AG04450 (cell line): ENCODE results near the gene LETM1. TPM values are rescaled to one million over a fixed set of nuclear protein-coding genes. Genes with fewer than 3 reads are reported as not detected.
A peak's percentile ranks its signal among the peaks of the same experiment; 100 is the strongest.

ENCODE experiments used
- CTCF ChIA-PET: fragments of 300-600, 350-600 bp; formaldehyde crosslinking; extraction: SDS; loops from one replicate; lab custom pipeline; 2022; ENCODE audit warnings: antibody characterized with exemption, inconsistent platforms; lab: Charles Lee
- POLR2A ChIA-PET: fragments of 350-600 bp; formaldehyde crosslinking; extraction: SDS; loops from one replicate; lab custom pipeline; 2021; ENCODE audit warnings: antibody characterized with exemption, inconsistent platforms; lab: Yijun Ruan, JAX
- DNase-seq: peaks from one replicate; pipeline ENCODE4 v3.0.0-alpha.2; 2011; ENCODE audit warnings: low read depth, low spot score
- H3K27ac ChIP-seq: one replicate; pipeline ENCODE4 v1.5.1; 2012; ENCODE audit warnings: low read depth, low read length, control low read depth
- H3K27me3 ChIP-seq: one replicate; pipeline ENCODE4 v1.6.0; 2012; ENCODE audit warnings: low read length; ENCODE audit not compliant: control insufficient read depth, insufficient read depth
- H3K4me3 ChIP-seq: 2 replicates; pipeline ENCODE4 v1.5.1; 2011; ENCODE audit warnings: mild to moderate bottlenecking, low read depth, low read length, control low read depth
- H3K9me3 ChIP-seq: 2 replicates; pipeline ENCODE4 v1.5.1; 2012; ENCODE audit warnings: low read length; ENCODE audit not compliant: control insufficient read depth, insufficient read depth
- CTCF ChIP-seq: IDR thresholded peaks from 2 replicates; pipeline ENCODE4 v1.5.1; 2011; ENCODE audit warnings: low read depth, low read length, control low read depth, inconsistent platforms
- polyA plus RNA-seq: library from polyadenylated mRNA; depleted of rRNA; stranded (reverse); fragments of >200 nt; gene quantifications from 2 replicates; pipeline ENCODE4 v1.2.3, GENCODE V29; 2011

The LETM1 gene
- polyA plus RNA-seq, 1 experiment = 11.9 TPM

- Histone ChIP-seq H3K27ac (no peak overlapping the region), H3K27me3 (peaks cover 4% of the 10 kb centered on the region), H3K4me3 (peak overlapping the region; percentile 44), H3K9me3 (no peaks in the 10 kb centered on the region; the same call in 1 of the 2 replicates)
- DNase-seq = no peak
- TF ChIP-seq CTCF = no peak
- CTCF ChIA-PET = interaction anchor here (0.7 to 1.2 kb wide), 6 partner anchors 11 to 132 kb away, joined by 3 to 8 read pairs (median 4); no protein-coding TSS in a partner anchor
- POLR2A ChIA-PET = no interaction called here
These were observed 88.7 kb downstream of the LETM1 start for GRCh38 chr4:1767061-1767769.

DNA sequence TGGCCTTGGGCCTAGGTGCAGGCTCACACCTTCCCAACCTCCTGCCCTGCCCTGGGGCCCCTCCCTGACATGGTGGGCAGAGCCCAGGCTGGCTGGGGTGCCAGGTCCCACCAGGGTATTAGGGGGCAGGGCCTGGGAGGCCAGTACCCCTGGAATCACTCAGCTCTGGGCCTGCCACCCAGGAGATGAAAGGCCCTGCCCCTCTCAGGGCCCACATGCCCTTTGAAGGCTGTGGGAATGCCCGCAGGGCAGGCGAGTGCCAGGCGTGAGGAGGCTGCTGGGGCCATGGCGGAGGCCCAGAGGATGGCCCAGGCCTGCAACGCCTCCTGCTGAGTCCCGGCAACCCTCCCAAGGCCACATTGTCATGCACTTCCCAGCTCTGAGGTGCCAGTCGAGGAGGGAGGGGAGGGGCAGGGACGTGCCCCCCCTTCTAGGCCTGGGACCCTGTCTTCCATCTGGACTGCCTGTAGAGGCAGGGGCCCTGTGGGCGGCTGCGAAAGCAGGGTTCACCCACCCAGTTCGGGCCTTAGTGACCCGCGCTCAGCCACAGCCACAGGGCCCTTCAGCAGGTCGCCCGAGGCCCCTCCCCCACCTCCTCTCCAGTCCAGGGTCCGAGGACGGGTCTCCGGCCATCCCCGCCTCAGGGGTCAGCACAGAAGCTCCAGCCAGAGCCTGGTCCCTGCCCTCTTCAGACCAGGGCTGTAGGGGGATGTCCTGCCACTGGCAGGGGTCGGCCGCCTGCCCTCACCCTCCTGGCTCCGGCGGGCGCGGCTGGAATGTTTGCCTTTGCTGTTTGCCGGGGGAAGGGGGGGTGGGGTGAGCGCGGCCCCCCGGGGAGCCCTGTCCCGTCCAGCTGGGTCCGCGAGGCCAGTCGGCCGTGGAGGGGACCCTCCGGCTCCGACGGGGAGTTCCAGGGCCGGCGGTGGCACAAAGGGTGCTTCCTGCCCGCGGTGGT is 89.6 kb downstream of the LETM1 start:
- DNase-seq = no peak
- no peak for TF ChIP-seq CTCF
- H3K9me3 ChIP-seq = no peaks in the 10 kb centered on the region; the same call in 1 of the 2 replicates
- H3K27ac ChIP-seq = no peak overlapping the region
- H3K4me3 ChIP-seq = peak overlapping the region; percentile 44; the same call in 1 of the 2 replicates
- POLR2A ChIA-PET = interaction anchor here (0.5 kb wide), 1 partner anchor 861 kb away, joined by 5 read pairs; no protein-coding TSS in a partner anchor
- peaks cover 4% of the 10 kb centered on the region for H3K27me3 ChIP-seq
- CTCF ChIA-PET = no interaction called here

DNA sequence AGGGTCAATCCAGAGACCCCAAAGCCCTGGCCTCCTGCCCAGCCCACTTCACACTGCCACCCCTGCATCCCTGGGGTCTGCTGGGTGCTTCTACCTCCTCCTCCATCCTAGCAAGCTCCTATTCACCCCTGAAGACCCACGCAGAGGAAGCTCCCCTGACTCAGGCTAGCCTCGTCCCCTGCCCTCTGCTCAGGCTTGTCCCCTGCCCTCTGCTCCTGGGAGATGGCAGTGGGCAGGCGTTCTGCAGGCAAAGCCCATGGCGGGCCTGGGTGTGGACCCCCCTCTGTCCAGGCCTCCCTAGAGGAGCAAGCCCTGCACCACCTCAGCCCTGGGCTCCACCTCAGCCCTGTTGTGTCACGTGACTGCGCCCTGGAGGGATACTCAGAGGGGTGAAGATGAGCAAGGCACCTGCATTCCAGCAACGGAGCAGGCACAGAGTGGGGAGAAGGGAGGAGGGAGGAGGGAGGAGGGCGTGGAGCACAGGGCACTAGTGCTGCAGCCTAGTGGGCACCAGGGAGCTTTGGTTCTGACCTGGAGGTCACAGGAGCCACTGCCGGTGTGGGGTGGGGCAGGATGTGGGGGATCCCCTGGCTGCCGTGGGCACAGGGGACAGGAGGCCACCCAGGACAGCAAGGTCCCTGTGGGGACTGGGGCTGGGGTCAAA is 90.4 kb downstream of the LETM1 start:
- ChIA-PET CTCF (no interaction called here), POLR2A (no interaction called here)
- H3K9me3 ChIP-seq = no peaks in the 10 kb centered on the region; the same call in 1 of the 2 replicates
- peaks cover 2% of the 10 kb centered on the region for H3K27me3 ChIP-seq
- no peak for DNase-seq
- no peak for TF ChIP-seq CTCF
- H3K27ac ChIP-seq = no peak overlapping the region
- H3K4me3 ChIP-seq = no peak overlapping the region

- POLR2A ChIA-PET = no interaction called here
- TF ChIP-seq CTCF = no peak
- no peaks in the 10 kb centered on the region for H3K27me3 ChIP-seq
- no peak overlapping the region for H3K4me3 ChIP-seq
- CTCF ChIA-PET = interaction anchor here (1.1 kb wide), 1 partner anchor 8 kb away, joined by 3 read pairs; no protein-coding TSS in a partner anchor
- H3K9me3 ChIP-seq = no peaks in the 10 kb centered on the region; the same call in 1 of the 2 replicates
- H3K27ac ChIP-seq = no peak overlapping the region
- DNase-seq = no peak
These were observed 91.3 kb downstream of the LETM1 start for GRCh38 chr4:1764670-1765069.
